Subcutaneous preadipocyte (primary cell): ENCODE measurements around the gene PRDM5. TPM values are rescaled to one million over a fixed set of nuclear protein-coding genes. Genes with fewer than 3 reads are reported as not detected.

ENCODE experiments used
- small RNA-seq: library from RNA; depleted of rRNA; stranded (forward); fragments of <200 nt; gene quantifications from one replicate; pipeline ENCODE3, GENCODE V24; 2012
- total RNA-seq: library from RNA; depleted of rRNA; stranded (reverse); fragments of >200 nt; gene quantifications from 2 replicates; pipeline ENCODE4 v1.2.3, GENCODE V29; 2012

The PRDM5 gene
- 13.2 and 15.1 TPM in 2 replicates for total RNA-seq

DNA sequence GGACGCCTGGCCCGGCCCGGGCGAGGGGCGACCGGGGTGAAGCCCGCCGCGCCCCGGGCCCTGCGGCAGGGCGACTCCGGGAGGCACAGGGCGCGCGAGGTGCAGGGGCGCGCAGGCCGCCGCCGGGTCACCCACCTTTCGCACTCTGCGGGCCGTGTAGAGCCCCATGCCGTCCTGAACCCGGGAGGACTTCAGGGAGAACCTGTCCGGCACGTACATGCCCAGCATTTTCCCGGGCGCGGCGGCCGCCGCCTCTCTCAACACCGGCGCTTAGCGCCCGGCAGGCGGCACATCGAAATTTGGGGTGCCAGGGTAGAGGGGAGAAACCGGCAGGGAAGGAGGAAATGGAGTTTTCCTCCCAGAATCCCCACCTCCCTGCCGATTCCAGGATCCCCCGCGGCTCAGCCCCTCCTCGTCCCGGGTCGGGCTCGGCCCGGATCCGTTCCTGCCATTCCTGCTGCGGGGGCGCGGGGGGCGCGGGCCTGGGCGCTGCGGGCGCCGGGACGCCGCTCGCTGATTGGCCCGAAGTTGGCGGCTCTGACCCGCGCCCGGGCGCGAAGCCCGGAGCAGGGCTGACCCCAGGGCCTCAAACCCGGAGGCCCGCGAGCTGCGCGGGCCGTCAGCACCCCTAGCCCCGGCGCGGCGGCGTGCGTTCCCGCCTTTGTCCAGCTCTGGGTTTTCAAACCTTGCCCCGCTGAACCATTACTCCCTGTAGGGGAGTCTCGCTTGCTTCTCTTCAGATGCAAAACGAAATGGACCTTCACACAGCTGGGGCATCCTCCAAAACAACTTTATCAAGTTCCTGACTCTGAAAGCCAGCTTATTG is at the start of gene PRDM5:
PRDM5 (minus strand) TSS at position 346 of the 826 bp plus-strand sequence; CDS start at position 228, 118 bp downstream.

Small RNA genes lying within 50 kb of the gene (small RNA-seq; reads per million reads assigned to genes)
- gene RNU6-550P = not detected

Other genes starting within 250 kb of the PRDM5 start
- 0.73 and 1.2 TPM in 2 replicates for gene NDNF, start 149.8 kb upstream of the PRDM5 start, total RNA-seq
- 0.37 and 0.78 TPM in 2 replicates for gene TNIP3, start 241.6 kb upstream of the PRDM5 start, total RNA-seq